GM21825 (cell line): ENCODE results near the gene MYO7B.
A peak's percentile ranks its signal among the peaks of the same experiment; 100 is the strongest.

ENCODE experiments used
- ATAC-seq: cut with Tn5 transposase; IDR thresholded peaks from one replicate; pipeline ENCODE4 v1.9.1; 2021; ENCODE audit warnings: mild to moderate bottlenecking, moderate library complexity; ENCODE audit not compliant: unreplicated experiment

MYO7B gene

GRCh38 chr2:127623388-127624319, 88.2 kb downstream of the MYO7B start:
- ATAC-seq: no peak

GRCh38 chr2:127624320-127624755, 88.9 kb downstream of the MYO7B start:
- ATAC-seq: no peak

- no peak for ATAC-seq
Measured at GRCh38 chr2:127624756-127625571, 89.5 kb downstream of the MYO7B start.

- no peak for ATAC-seq
Measured at GRCh38 chr2:127625572-127625951, 90.1 kb downstream of the MYO7B start.

DNA sequence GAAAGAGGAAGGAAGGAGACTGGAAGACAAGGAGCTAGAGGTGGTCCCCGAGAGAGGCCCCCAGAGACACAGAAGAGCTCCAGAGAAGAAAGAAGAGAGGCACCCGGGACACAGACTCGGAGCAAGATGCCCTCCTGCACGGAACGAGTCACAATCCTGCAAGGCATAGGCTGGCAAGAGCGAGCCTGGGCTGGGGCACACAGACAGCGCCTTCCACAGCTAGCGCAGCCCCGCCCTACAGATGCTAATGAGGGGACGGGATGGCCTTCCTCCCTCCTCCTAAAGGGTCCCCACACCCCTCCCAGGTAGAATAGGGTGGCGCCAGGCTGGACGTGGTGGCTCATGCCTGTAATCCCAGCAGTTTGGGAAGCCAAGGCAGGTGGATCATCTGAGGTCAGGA, 90.7 kb downstream of the MYO7B start:
- ATAC-seq: no peak

DNA sequence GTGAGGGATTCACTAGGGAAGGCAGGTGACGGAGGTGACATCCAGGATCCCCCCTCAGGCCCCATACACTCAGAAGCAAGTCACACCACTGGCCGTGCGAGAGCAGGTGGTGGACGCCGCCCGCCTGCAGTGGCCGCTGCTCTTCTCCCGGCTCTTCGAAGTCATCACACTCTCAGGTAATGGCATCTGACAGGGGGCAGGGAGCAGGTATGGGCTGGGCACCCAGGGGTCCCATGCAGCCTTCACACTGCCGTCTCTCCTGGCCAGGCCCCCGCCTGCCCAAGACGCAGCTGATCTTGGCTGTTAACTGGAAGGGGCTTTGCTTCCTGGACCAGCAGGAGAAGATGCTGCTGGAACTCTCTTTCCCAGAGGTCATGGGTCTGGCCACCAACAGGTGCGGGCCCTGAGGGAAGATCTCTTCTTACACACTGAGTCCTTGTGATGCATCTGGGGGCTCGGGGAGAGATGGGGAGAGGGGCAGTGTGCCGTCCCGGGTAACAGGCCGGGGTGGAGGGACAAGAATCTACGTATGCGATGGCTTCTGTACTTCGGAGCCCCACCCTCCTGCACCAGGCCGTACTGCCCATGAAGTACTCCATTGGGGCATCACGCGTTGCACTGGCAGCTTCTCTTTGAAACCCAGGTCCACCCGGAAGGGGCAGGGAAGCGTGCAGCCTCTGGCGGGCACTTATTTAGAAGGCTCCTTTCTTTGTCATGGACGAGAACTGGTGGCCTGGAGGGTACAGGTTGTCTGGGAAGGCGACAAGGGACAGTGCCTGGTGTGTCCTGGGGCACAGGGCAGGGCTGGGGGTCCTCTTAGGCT, 91.6 kb downstream of the MYO7B start:
- no peak for ATAC-seq

DNA sequence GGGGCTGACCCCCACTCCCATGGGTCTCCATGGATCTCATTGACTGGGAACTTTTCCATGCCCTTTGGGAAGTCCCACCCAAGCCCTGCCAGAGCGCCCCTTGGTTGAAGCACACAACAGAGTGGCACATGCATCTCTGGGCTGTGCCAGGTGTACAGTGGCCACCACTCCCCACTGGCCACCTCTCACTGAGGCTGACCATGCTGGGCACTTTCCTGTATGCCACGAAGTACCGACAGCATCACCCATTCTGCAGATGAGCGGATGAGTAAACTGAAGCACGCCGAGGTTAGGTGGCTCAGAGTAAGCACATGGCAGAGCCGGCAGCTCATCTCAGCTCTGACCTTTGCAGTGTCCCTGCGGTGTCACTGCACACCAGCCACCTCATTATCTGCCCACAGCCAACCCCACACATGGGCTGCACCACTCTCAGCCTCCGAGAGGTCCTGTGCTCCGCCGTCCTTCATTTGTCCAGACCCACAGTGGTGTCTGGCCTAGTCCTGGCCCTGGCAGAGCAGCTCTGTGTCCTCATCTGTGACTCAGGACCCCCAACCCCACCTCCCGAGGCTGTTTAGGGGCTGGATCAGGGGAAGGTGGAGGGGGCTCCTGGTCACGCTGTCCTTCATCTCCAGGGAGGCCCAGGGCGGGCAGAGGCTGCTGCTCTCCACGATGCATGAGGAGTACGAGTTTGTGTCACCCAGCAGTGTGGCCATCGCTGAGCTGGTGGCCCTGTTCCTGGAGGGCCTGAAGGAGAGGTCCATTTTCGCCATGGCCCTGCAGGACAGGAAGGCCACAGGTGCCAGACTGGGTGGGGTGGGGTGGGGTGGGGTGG, 92.5 kb downstream of the MYO7B start:
- ATAC-seq: no peak

- no peak for ATAC-seq
Measured at GRCh38 chr2:127628767-127629614, 93.5 kb downstream of the MYO7B start.

DNA sequence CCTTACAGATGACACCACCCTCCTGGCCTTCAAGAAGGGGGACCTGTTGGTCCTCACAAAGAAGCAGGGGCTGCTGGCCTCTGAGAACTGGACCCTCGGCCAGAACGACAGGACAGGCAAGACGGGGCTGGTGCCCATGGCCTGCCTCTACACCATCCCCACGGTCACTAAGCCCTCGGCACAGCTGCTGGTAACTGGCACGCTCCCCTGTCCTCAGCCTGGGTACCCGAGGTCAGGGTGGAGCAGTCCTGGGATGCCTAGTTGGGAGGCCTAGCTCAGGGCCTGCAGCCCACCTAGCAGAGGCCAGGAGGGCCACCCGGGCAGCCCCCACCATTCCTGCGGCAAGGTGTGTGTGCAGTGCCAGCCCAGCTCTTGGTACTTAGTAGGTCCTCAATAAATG, 94.2 kb downstream of the MYO7B start:
- ATAC-seq: no peak

- no peak for ATAC-seq
Measured at GRCh38 chr2:127630096-127630863, 94.8 kb downstream of the MYO7B start.

DNA sequence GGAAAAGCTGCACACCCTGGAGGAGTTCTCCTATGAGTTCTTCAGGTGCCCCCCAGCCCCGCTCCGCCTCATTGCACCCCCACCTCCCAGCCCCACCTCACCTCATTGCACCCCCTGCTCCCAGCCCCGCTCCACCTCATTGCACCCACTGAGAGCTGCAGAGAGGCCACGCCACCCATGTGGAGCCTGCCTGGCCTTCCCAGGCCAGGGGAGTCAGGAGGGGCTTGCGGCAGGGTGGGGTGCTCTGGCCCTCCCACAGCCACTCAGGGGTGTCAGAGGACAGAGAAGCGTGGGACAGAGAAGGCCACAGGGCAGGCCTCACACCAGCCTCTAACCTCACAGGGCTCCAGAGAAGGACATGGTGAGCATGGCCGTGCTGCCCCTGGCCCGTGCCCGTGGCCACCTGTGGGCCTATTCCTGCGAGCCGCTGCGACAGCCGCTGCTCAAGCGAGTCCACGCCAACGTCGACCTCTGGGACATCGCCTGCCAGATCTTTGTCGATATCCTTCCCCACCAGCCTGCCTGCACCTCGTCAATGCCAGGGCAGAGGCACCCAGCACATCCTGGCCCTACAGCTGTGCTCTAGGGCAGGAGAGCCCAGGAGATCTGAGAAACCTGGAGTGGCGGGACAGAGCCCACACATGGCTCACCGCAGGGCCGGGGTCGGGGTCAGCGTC, 95.5 kb downstream of the MYO7B start:
- ATAC-seq: no peak

GRCh38 chr2:127631541-127631996, 96.1 kb downstream of the MYO7B start:
- no peak for ATAC-seq

- no peak for ATAC-seq
Measured at GRCh38 chr2:127631997-127632581, 96.6 kb downstream of the MYO7B start.

DNA sequence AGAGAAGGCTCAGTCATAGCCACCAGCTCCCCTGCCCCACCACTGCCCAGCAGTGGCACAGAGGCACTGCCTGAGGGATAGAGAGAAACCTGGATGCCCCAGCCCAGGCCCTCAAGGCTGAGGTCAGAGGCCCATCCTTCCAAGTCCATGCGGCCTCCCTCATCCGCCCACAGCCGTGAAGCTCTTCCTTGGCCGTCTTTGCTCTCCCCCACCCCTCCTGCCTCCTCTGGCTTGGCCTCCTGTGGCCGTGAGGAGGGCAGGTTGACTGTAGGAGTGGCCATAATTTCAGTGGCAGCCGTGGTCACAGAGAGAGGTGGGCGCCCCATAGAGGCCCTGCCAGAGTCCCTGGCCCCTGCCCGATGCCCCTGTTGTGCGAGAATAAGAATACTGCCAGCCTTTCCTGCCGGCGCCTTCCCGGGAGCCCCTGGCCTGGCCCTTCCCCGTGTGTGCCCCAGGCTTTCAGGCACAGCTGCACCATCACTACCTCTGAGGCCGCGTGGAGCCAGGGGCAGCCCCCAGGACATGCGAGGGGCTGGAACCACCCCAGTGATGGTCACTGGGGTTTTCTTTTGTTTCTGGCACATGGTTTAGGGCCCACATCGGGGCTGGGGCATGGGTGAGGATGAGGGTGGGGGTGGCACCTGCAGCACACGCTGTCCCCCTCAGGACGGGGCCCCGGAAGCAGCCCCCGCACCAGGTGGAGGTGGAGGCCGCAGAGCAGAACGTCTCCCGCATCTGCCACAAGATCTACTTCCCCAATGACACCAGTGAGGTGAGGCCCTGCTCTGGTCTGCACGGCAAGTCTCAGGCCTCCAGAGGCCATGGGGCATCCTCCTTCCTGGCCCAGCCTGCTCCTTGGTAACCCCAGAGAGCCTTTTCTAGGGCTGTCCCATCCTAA, 97.4 kb downstream of the MYO7B start:
- peak; percentile 42 for ATAC-seq

DNA sequence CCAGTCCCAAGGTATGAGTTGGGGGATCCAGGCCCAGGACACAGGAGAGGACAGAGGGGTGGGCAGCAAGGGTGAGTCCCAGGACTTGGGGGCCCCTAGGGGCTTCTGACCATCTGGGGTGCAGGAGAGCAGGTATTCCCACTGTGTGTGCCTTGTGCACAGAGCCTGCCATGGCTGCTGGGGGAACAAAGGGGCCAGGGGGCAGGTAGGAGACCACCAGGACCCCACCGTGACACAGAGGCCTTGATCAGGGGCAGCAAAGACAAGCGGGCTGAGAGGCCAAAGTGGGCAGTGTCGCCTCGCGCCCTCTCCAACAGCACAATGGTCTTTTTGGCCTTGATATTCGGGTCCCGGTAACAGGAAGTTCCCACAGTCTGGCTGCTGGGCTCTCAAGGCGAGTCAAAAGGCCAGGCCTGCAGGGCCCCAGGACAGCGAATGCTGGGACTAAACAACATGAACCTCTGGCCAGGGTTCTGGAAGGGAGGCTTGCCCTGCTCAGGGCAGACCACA, 98.1 kb downstream of the MYO7B start:
- ATAC-seq: no peak

- ATAC-seq: no peak
Measured at GRCh38 chr2:127634066-127634617, 98.7 kb downstream of the MYO7B start.
